ENCODE results near the gene STK35.

DNA sequence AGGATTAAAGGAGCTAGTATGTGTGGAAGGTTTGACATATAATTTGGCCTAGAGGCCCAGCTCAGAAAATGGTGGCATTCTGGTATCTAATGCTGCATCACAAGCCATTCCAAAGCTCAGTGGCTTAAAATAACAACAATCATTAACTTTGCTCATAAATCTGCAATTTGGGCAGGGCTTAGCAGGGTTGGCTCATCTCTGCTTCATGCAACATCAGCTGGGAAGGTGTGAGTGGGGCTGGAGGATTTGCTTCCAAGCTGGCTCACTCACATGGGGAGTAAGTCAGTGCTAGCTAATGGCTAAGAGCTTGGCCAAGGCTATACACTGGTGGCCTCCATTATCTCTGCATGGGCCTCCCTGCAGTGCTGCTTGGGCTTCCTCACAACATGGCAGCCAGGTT lies 48.0 kb upstream of the STK35 start:
- TF ChIP-seq, protein P1, sequence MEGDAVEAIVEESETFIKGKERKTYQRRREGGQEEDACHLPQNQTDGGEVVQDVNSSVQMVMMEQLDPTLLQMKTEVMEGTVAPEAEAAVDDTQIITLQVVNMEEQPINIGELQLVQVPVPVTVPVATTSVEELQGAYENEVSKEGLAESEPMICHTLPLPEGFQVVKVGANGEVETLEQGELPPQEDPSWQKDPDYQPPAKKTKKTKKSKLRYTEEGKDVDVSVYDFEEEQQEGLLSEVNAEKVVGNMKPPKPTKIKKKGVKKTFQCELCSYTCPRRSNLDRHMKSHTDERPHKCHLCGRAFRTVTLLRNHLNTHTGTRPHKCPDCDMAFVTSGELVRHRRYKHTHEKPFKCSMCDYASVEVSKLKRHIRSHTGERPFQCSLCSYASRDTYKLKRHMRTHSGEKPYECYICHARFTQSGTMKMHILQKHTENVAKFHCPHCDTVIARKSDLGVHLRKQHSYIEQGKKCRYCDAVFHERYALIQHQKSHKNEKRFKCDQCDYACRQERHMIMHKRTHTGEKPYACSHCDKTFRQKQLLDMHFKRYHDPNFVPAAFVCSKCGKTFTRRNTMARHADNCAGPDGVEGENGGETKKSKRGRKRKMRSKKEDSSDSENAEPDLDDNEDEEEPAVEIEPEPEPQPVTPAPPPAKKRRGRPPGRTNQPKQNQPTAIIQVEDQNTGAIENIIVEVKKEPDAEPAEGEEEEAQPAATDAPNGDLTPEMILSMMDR (IDR thresholded peaks at IDR 0.05; ENCODE audit: low read length): no peak
- TF ChIP-seq EZH2 (optimal IDR thresholded peaks at IDR 0.05; ENCODE audit: low read depth, low read length) (no peak), EZH2phosphoT487 (IDR thresholded peaks at IDR 0.05; ENCODE audit: low read length) (no peak)

Data from MM.1S (cell line).